OCI-LY7 (cell line): ENCODE results near the gene ORM2. TPM values are rescaled to one million over a fixed set of nuclear protein-coding genes. Genes with fewer than 3 reads are reported as not detected.

ENCODE experiments used
- BruUV-seq: library from RNA; stranded (reverse); fragments of 400-500 nt; replicated peaks from 2 replicates; lab custom pipeline; 2021; lab: Mats Ljungman, UMichigan
- CTCF ChIA-PET: fragments of 300-600 bp; sonication (Branson Sonifier 250); formaldehyde crosslinking; loops from one replicate; lab custom pipeline; 2022; ENCODE audit warnings: antibody characterized with exemption; ENCODE audit not compliant: unreplicated experiment; lab: Charles Lee
- POLR2A ChIA-PET: fragments of 300-600 bp; sonication (Branson Sonifier 250); formaldehyde crosslinking; loops from one replicate; lab custom pipeline; 2022; ENCODE audit warnings: antibody characterized with exemption; lab: Charles Lee
- DNase-seq: peaks from one replicate; pipeline ENCODE4 v3.0.0-alpha.2; 2015; ENCODE audit warnings: low spot score
- H2AFZ ChIP-seq: fragments of 200-600 bp; sonication (generic), shearing (Covaris generic); 2 replicates; pipeline ENCODE4 v1.6.1; 2014; ENCODE audit warnings: mild to moderate bottlenecking, antibody characterized with exemption, low read length, moderate library complexity
- H3K27ac ChIP-seq: fragments of 200-600 bp; sonication (generic); 2 replicates; pipeline ENCODE4 v1.5.1; 2014; ENCODE audit warnings: mixed run types, low read depth, mild to moderate bottlenecking, moderate library complexity, low read length, inconsistent platforms; ENCODE audit not compliant: poor library complexity, severe bottlenecking
- H3K36me3 ChIP-seq: fragments of 200-600 bp; sonication (generic); 2 replicates; pipeline ENCODE4 v1.6.1; 2014; ENCODE audit warnings: mild to moderate bottlenecking, antibody characterized with exemption, low read length, moderate library complexity, mixed read lengths; ENCODE audit not compliant: insufficient read depth
- H3K4me1 ChIP-seq: fragments of 200-600 bp; sonication (generic); 2 replicates; pipeline ENCODE4 v1.5.1; 2014; ENCODE audit warnings: mild to moderate bottlenecking, low read length; ENCODE audit not compliant: insufficient read depth, poor library complexity, severe bottlenecking
- H3K4me2 ChIP-seq: fragments of 200-600 bp; sonication (generic); 2 replicates; pipeline ENCODE4 v1.6.1; 2014; ENCODE audit warnings: mild to moderate bottlenecking, low read length
- H3K4me3 ChIP-seq: fragments of 200-600 bp; sonication (generic); 2 replicates; pipeline ENCODE4 v1.5.1; 2014; ENCODE audit warnings: mild to moderate bottlenecking, low read depth, low read length; ENCODE audit not compliant: poor library complexity, severe bottlenecking
- H3K79me2 ChIP-seq: fragments of 200-600 bp; sonication (generic); 2 replicates; pipeline ENCODE4 v1.6.1; 2016; ENCODE audit warnings: low read depth, mild to moderate bottlenecking, low read length, moderate library complexity, mixed read lengths; ENCODE audit not compliant: insufficient read depth
- H3K9me2 ChIP-seq: fragments of 200-600 bp; sonication (generic); 2 replicates; pipeline ENCODE4 v1.6.1; 2016; ENCODE audit warnings: mild to moderate bottlenecking, low read length, mixed read lengths; ENCODE audit not compliant: insufficient read depth
- H3K9me3 ChIP-seq: fragments of 200-600 bp; sonication (generic); 2 replicates; pipeline ENCODE4 v1.6.1; 2014; ENCODE audit warnings: mild to moderate bottlenecking, mixed run types, low read length, mixed read lengths
- H4K20me1 ChIP-seq: fragments of 200-600 bp; sonication (generic); 2 replicates; pipeline ENCODE4 v1.6.1; 2014; ENCODE audit warnings: mild to moderate bottlenecking, antibody characterized with exemption, low read length, moderate library complexity, mixed read lengths; ENCODE audit not compliant: insufficient read depth
- EZH2phosphoT487 ChIP-seq: fragments of 200-600 bp; sonication (generic); IDR thresholded peaks from 2 replicates; pipeline ENCODE4 v1.6.1; 2018; ENCODE audit warnings: low read depth, borderline replicate concordance, mild to moderate bottlenecking, mixed run types, antibody characterized with exemption, low read length, moderate library complexity, mixed read lengths
- intact Hi-C: fragments of 100-400 bp; cut with micrococcal nuclease; formaldehyde crosslinking; loops from one replicate; pipeline ENCODE4 v1.10.0; 2022; ENCODE audit not compliant: unreplicated experiment
- total RNA-seq, 2 experiments: library from RNA; depleted of rRNA in 1 of 2; stranded (reverse); fragments of >200 nt in 1 of 2; shearing (Covaris generic) in 1 of 2; gene quantifications; 2 replicates each; pipeline ENCODE4 v1.2.3, GENCODE V29; 2014 to 2022
- TF ChIP-seq, protein P1 (sequence below): fragments of 200-600 bp; sonication (generic); conservative IDR thresholded peaks from 2 replicates; pipeline ENCODE4 v1.5.1; 2014; ENCODE audit warnings: mild to moderate bottlenecking, antibody characterized with exemption, low read length, moderate library complexity, mixed read lengths

ORM2 gene
- total RNA-seq, 2 experiments from 2014 or later: not detected

DNA sequence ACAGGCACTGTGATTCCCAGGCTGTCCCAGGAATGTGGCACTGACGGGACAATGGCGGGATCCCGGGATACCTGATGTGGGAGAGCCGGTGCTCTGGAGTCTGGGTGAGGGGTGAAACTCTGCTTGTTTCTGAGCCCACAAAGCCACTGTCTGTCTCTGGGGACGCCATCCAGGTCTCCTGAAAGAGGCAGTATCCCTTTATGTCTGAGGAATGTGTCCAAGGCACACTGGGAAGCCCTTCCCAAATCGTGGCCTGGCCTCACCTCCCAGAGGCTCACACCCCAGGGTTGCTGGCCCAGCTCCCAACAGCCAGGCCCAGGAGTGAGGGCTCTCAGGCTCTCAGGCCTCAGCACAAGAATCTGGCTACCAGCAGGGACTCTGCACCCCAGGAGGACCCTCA lies 27.1 kb downstream of the ORM2 start:
- H2AFZ ChIP-seq: no peak overlapping the region
- H3K4me2 ChIP-seq: no peak overlapping the region
- H3K36me3 ChIP-seq: peaks cover 96% of the 10 kb centered on the region
- H3K4me3 ChIP-seq: no peak overlapping the region
- intact Hi-C loops: no loop called here
- no peak overlapping the region for H3K27ac ChIP-seq
- H3K79me2 ChIP-seq: no peaks in the 10 kb centered on the region
- BruUV-seq: no TSS peak
- ChIA-PET POLR2A (interaction anchor here (0.9 kb wide), 1 partner anchor 29 kb away, joined by 3 read pairs; no protein-coding TSS in a partner anchor), CTCF (no interaction called here)
- no peaks in the 10 kb centered on the region for H3K9me3 ChIP-seq
- TF ChIP-seq EZH2phosphoT487: no peak
- TF ChIP-seq, protein P1, sequence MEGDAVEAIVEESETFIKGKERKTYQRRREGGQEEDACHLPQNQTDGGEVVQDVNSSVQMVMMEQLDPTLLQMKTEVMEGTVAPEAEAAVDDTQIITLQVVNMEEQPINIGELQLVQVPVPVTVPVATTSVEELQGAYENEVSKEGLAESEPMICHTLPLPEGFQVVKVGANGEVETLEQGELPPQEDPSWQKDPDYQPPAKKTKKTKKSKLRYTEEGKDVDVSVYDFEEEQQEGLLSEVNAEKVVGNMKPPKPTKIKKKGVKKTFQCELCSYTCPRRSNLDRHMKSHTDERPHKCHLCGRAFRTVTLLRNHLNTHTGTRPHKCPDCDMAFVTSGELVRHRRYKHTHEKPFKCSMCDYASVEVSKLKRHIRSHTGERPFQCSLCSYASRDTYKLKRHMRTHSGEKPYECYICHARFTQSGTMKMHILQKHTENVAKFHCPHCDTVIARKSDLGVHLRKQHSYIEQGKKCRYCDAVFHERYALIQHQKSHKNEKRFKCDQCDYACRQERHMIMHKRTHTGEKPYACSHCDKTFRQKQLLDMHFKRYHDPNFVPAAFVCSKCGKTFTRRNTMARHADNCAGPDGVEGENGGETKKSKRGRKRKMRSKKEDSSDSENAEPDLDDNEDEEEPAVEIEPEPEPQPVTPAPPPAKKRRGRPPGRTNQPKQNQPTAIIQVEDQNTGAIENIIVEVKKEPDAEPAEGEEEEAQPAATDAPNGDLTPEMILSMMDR: no peak
- H3K9me2 ChIP-seq: no peaks in the 10 kb centered on the region
- no peak for DNase-seq
- H4K20me1 ChIP-seq: no peaks in the 10 kb centered on the region
- no peaks in the 10 kb centered on the region for H3K4me1 ChIP-seq

DNA sequence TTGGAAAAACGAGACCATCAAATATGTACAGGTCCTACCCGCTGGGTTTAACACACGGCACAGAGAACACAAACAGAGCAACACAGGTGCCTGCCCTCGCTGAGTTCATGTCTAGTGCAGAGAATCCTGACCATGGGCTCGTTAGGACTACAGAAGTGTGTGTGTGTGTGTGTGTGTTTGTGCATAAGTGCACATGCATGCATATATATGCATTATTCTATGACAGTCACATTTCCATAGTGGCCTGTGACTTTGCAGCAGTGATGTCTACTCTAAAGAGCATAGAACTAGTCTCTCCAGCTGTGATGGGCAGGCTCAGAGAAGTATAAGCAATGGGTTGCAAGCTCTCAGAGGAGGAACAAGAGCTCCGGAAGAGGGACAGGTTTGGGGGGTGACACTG lies 27.7 kb downstream of the ORM2 start:
- DNase-seq: no peak
- no peaks in the 10 kb centered on the region for H3K4me1 ChIP-seq
- H3K4me3 ChIP-seq: no peak overlapping the region
- no peaks in the 10 kb centered on the region for H3K9me3 ChIP-seq
- TF ChIP-seq EZH2phosphoT487: no peak
- TF ChIP-seq, protein P1: no peak
- ChIA-PET CTCF (no interaction called here), POLR2A (no interaction called here)
- no peaks in the 10 kb centered on the region for H3K79me2 ChIP-seq
- intact Hi-C loops: no loop called here
- H4K20me1 ChIP-seq: no peaks in the 10 kb centered on the region
- H3K27ac ChIP-seq: no peak overlapping the region
- no peak overlapping the region for H2AFZ ChIP-seq
- no peaks in the 10 kb centered on the region for H3K9me2 ChIP-seq
- H3K36me3 ChIP-seq: peaks cover 96% of the 10 kb centered on the region
- no peak overlapping the region for H3K4me2 ChIP-seq
- BruUV-seq: no TSS peak

DNA sequence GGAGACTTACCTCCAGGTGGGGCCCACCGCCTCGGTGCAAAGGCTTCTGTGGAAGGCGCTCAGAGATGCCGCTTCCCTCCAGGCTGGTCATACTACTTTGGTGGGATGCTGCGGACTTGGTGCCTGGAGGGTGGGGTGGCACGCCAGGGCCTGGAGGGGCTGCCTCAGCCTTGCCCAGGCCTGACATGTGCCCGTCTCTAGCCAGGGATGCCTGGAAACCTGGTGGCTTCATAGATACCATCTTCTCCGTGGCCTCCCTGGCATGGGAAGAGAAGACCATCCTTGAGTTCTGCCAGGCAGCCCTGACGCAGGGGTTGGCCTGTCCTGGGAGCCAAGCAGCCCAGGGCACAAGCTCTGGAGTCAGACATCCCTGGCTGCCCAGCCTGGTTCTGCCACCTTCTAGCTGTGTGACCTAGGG lies 28.3 kb downstream of the ORM2 start:
- Histone ChIP-seq H3K27ac (no peak overlapping the region), H3K9me2 (no peaks in the 10 kb centered on the region), H3K4me1 (peaks cover 2% of the 10 kb centered on the region), H2AFZ (no peak overlapping the region), H3K79me2 (no peaks in the 10 kb centered on the region), H3K4me3 (no peak overlapping the region), H3K9me3 (no peaks in the 10 kb centered on the region), H3K4me2 (no peak overlapping the region), H3K36me3 (peaks cover 96% of the 10 kb centered on the region), H4K20me1 (no peaks in the 10 kb centered on the region)
- DNase-seq: no peak
- TF ChIP-seq EZH2phosphoT487: no peak
- TF ChIP-seq, protein P1: no peak
- CTCF ChIA-PET: no interaction called here
- intact Hi-C loops: no loop called here
- BruUV-seq: no TSS peak
- POLR2A ChIA-PET: no interaction called here
